B cell (primary cell): ENCODE results near the gene ICE2.

Source experiments
- CTCF ChIP-seq: fragments of 200-600 bp; IDR thresholded peaks from one replicate; pipeline ENCODE4 v1.8.0; 2022; ENCODE audit warnings: antibody characterized with exemption, mild to moderate bottlenecking
- EZH2 ChIP-seq: IDR thresholded peaks from 2 replicates; pipeline ENCODE4 v1.6.1; 2012; ENCODE audit warnings: borderline replicate concordance, low read depth, mild to moderate bottlenecking, moderate library complexity, low read length; ENCODE audit not compliant: insufficient read depth, poor library complexity, severe bottlenecking

GRCh38 chr15:60464836-60465630 lies 13.9 kb downstream of the ICE2 start:
- TF ChIP-seq CTCF (no peak), EZH2 (no peak)
